HUDEP-2 (cell line): ENCODE measurements around the gene LPAR4.
"Not testable (repeated sequence)": the region's sequence is repeated elsewhere in the genome, so short reads cannot be mapped to it uniquely, and the experiment has no call there.

Source experiments
- DNase-seq, 76 experiments: peaks; one replicate each; lab custom pipeline; 2025; ENCODE audit not compliant: unreplicated experiment in 76 of 76; lab: John Stamatoyannopoulos, UW

The LPAR4 gene, protein sequence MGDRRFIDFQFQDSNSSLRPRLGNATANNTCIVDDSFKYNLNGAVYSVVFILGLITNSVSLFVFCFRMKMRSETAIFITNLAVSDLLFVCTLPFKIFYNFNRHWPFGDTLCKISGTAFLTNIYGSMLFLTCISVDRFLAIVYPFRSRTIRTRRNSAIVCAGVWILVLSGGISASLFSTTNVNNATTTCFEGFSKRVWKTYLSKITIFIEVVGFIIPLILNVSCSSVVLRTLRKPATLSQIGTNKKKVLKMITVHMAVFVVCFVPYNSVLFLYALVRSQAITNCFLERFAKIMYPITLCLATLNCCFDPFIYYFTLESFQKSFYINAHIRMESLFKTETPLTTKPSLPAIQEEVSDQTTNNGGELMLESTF

GRCh38 chrX:78747489-78747888 lies at the start of gene LPAR4:
TSS of gene LPAR4 (plus strand) at chrX:78747720. CDS start at chrX:78754870, 7,150 bp downstream.
- no peak for DNase-seq

DNA sequence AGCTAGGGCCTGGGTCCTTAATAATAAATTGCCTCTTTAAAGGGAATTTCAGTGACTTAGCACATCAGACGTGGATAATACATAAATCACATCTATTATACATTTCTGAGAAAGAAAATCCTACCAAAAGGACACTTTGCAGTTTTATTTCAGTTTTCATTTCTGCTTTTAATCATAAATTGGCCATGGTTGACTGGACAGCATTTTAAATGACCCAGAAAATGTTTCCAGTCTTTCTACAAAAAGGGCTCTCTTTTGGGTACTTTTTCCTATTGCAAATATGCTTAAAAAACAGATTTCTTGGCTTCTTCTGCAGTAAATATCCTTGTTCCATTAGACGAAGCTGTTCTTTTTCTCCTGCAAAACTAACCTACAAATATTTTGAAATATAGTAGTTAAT lies 41.4 kb upstream of the LPAR4 start:
- DNase-seq = no peak

GRCh38 chrX:78708262-78708661 lies 39.3 kb upstream of the LPAR4 start:
- DNase-seq = no peak

DNA sequence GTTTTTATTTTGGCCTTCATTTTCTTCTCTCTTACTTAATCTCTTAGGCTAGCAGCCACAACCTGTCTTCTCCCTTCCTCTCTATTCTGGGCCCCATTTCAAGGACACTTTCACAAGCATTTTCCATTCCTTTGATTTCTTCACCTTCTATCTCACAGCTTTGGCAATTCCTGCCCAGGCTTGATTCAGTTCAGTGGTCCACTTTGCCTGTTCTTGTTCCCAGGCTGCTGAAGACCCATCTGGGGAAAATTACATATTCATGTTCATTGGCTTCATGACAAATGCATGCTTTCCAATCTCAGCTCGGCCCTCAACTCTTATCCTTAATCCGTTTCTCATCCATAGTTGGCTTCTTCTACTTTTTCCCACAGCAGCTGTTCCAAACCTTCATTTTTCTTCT lies 38.7 kb upstream of the LPAR4 start:
- DNase-seq = no peak

GRCh38 chrX:78710171-78710570 lies 37.3 kb upstream of the LPAR4 start:
- no peak for DNase-seq

GRCh38 chrX:78712336-78712735 lies 35.2 kb upstream of the LPAR4 start:
- DNase-seq = no peak

- DNase-seq = no peak
These were observed 22.2 kb upstream of the LPAR4 start for GRCh38 chrX:78725287-78725686.

DNA sequence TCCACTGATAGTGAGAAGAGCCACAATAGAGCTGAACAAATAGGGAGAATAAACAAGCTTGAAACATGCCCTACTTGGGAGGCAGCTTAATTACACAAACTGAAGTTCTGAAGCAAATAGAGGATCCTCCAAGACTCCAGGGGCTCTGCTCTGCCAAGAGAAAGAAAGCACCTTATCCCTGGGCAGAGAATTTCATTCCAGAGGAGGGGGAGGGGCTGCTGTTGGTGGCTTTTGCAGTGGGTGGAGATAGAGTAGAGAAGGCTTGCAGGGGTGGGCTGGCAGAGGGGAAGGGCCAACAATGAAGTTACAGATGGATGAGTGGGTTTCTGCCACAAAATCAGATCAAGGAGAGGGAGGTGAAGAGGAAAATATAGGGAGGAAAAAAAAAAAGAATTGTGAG lies 1.0 kb upstream of the LPAR4 start:
- DNase-seq = no peak

- no peak for DNase-seq
These were observed 451 bp downstream of the LPAR4 start for GRCh38 chrX:78747971-78748370.

GRCh38 chrX:78748846-78749245 lies 1.3 kb downstream of the LPAR4 start:
- no peak for DNase-seq

GRCh38 chrX:78753571-78753970 lies 6.1 kb downstream of the LPAR4 start:
- DNase-seq = no peak

- DNase-seq = no peak
These were observed 7.4 kb downstream of the LPAR4 start for GRCh38 chrX:78754917-78755316.

DNA sequence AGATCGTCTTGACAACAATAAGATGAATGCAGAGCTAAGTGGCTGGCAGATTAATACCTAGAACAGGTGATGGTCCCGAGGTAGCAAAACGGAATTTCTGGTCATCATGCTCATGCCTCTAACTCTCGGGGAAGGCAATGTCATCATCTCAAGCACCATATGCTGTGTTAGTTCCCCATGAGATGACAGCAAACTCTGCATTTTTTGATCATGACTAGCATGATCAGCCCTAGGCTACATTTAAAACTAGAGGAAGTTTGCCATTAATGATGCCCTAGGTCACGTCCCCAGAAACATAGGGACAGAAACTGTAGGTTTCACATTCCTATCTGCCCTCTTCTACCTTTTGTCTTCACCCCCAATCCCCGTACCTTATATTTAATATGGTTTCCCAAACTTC lies 11.6 kb downstream of the LPAR4 start:
- DNase-seq = no peak

GRCh38 chrX:78769101-78769755 lies 21.7 kb downstream of the LPAR4 start:
- no peak for DNase-seq

- no peak for DNase-seq
These were observed 22.4 kb downstream of the LPAR4 start for GRCh38 chrX:78769946-78770345.

DNA sequence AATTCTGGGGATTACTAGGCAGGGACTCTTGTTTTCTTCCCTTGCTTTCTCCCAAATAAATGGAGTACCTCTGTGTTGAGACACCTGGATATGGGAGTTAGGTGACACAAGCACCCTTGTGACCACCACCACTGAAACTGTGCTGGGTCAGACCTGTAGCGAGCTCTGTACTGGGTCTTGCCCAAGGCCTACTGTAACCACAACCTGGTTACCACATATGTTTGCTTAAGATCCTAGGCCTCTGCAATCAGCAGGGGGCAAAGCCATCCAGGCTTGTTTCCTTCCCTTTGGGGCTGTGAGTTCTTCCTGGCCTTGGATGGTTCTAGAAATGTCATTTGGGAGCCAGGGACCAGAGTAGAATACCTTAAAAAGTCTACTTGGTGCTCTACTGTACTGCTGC lies 49.4 kb downstream of the LPAR4 start:
- no peak for DNase-seq

- DNase-seq = no peak
These were observed 52.6 kb downstream of the LPAR4 start for GRCh38 chrX:78800114-78800513.

DNA sequence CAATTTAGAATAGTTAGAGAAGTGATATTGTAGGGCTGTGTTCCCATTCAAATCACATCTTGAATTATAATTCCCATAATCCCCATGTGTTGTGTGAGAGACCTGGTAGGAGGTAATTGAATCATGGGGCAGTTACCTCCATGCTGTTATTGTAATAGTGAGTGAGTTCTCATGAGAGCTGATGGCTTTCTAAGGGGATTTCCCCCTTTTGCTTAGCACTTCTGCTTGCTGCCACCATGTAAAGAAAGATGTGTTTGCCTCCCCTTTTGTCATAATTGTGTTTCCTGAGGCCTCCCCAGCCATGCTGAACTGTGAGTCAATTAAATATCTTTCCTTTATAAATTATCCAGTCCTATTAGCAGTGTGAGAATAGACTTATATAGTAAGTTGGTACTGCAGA lies 53.2 kb downstream of the LPAR4 start:
- DNase-seq = no peak

DNA sequence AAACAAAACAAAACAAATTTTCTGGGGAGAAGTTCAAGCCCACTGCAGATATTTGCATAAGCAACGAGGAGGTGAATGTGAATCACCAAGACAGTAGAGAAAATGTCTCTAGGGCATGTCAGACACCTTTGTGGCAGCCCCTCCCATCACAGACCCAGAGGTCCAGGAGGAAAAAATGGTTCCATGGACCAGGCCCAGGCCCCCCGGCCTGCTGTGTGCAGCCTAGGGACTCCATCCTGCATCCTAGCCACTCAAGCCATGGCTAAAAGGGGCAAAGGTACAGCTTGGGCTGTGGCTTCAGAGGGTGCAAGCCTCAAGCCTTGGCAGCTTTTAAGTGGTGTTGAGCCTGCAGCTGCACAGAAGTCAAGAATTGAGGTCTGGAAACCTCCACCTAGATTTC lies 54.0 kb downstream of the LPAR4 start:
- no peak for DNase-seq

- not testable (repeated sequence) for DNase-seq
These were observed 55.0 kb downstream of the LPAR4 start for GRCh38 chrX:78802526-78802925.
